ENCODE measurements around the gene RAF1.
"Not testable (repeated sequence)": the region's sequence is repeated elsewhere in the genome, so short reads cannot be mapped to it uniquely, and the experiment has no call there.

Gene RAF1

DNA sequence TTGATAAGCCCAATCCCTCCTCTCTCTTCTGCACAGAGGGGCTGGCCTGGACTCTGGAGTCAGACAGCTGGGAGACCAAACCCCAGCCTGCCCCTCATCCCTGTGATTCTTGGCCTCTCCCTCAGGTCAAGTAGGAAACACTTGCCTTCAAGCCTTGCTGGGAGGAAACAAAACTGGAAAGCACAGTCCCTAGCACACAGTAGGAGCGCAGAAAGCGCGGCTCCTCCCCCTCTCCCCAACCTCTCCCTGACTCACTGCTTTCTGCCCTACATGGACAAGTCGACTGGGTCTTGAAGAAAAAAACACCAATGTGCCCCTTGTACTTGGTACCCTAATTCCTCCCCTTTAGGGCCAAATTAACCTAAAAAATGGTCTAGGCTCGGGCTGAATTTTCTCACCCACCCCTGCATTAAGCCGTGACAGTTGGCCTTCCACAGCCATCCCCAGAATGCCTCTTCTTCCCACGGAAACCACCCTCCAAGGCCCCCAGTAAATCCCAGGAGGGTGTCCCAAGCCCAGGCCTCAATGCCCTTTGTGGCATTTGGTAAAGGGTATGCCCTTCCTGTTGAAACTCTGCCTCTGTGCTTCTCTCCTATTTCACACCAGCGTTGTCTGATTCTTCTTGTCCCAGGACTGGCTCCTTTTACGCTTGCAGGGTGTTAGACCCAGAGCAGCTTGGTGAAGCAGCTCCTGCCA, 11.3 kb upstream of the RAF1 start:
- DNase-seq, result no peak

DNA sequence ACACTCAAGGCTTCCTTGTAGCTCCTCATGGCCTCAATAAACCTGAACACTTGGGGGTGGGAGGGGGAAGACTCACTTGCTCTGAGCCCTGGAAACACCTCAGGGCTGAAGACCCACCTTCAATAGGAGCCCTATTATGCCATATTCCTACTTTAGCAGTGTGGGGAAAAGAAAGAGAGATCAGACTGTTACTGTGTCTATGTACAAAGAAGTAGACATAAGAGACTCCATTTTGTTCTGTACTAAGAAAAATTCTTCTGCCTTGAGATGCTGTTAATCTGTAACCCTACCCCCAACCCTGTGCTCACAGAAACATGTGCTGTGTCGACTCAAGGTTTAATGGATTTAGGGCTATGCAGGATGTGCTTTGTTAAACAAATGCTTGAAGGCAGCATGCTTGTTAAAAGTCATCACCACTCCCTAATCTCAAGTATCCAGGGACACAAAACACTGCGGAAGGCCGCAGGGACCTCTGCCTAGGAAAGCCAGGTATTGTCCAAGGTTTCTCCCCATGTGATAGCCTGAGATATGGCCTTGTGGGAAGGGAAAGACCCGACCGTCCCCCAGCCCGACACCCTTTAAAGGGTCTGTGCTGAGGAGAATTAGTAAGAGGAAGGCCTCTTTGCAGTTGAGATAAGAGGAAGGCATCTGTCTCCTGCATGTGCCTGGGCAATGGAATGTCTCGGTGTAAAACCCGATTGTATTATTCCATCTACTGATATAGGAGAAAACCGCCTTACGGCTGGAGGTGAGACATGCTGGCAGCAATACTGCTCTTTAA, 10.2 kb upstream of the RAF1 start:
- DNase-seq, result not testable (repeated sequence)

DNA sequence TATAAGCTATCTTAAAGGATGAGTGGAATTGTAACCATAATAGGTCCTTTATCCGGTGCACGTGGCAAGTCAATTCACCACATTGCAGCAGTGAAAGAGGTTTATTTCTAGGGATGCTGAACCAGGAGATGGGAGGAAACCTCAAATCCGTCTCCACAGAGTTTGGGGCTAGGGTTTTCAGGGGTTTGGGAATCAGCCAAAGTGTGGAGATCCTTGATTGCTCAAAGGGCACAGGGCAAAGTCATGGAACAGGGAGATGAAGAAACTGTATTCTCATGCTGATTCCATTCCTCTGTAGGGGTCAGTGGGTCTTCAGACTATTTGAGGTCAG, 7.2 kb upstream of the RAF1 start:
- no peak for DNase-seq

DNA sequence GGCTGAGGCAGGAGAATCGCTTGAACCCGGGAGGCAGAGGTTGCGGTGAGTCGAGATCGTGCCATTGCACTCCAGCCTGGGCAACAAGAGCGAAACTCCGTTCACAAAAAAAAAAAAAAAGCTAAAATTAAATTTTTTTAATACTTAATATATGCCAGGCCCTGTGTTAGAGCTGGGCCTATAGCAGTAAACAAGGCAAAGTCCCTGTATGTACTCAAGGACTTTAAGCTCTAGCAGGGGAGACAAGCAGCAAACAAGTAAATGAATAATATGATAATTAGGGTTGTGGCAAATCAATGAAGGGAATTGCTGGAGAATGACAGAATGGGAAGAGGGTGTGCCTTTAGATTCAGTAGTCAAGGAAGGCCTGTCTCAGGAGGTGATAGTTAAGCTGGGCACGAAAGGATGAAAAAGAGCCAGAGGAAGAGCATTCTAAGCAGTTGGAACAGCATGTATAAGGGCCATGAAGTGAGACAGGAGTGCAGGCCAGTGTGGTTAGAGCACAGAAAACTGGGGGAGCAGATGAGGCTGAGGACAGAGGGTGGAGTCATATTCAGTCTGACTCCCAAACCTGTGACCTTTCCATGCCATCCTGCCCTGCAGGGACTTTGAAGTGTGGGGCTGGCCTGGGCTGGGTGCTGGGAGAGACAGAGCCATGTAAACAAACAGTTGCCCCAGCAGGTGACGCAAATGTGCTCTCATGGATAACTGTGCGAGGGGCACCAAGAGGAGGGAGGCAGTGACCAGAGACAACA, 6.6 kb upstream of the RAF1 start:
- no peak for DNase-seq

DNA sequence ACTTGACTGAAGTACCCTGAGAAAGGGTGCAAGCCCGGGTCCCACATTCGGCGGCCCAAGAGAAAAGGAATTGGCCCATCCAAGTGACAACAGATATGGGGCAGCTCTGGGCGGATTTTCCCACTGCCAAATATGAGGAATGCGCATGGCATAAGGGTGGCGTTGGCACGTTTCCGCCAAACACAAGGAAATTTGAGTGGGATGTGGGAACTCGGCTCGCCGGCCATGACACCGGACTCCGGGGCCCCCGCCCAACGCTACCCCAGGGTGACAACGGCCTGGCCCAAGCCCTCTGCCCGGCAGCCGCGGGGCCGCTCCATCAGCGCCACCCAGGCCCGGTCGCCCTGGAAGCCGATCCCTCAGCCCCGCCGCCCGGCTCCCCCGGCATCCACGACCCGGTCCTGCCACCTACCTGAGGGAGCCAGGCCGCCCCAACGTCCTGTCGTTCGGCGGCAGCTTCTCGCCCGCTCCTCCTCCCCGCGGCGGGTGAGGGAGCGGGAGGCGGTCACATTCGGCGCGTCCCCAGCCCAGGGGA, 449 bp downstream of the RAF1 start:
- DNase-seq, result peak in 3 of 5 experiments; percentile 14 to 58 (median 41)

DNA sequence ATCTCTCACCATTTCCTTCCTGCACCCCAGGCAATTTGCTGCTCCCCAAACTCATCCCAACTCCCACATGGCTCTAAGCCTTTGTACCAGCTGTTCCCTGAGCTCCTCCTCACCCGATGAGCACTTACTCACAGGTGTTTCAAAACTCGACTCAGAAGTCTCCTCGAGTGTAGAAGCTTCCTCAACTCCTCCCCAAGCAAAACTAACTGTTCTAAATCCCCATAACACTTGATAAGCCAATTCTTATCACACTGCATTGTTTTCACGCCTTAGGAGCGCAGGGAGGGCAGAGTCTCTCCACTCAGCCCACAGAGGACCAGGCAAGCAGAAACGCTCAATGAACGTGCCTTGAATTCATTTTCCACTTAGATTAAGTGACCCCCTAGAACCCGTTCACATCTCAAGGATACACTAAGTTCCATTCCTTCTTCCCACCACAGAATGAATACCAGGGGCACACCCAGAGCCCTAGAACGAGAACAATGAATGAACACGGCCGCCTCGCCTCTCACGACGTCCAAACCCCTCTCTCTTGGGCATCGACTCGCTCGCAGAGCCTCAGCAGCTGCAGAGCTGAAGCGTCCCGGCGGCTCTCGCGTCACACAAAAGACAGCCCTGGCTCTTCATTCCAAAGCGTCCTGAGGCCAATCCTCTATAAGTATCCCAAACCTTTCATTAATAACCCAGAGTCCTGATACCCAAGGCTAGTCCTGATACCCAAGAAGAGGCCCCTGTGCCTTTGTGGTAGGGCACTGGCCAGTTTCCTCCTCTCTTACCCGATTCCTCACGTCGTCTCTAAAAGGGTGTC, 1.1 kb downstream of the RAF1 start:
- peak in 4 of 5 experiments; percentile 5 to 60 (median 12) for DNase-seq

DNA sequence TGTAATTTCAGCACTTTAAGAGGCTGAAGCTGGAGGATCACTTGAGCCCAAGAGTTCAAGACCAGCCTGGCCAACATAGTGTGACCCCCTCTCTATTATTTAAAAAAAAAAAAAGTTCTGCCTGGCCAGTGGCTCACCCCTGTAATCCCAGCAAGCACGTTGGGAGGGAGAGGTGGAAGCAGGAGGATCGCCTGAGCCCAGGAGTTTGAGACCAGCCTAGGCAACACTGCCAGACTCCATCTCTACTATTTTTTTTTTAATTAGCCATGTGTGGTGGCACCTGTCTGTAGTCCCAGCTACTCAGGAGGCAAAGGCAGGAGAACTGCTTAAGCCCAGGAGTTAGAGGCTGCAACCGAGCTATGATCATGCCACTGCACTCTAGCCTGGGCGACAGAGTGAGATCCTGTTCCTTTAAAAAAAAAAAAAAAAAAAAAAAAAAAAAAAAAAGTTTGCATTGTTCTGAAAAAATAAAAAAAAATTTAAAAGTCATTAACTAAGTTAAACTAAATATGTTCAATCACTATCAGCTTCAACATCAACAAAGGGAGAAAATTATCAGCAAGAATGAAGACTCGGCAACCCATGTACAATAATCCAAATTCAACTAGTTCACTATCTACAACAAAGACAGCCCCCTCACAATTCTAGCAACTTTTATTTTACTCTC, 1.9 kb downstream of the RAF1 start:
- DNase-seq, result no peak

DNA sequence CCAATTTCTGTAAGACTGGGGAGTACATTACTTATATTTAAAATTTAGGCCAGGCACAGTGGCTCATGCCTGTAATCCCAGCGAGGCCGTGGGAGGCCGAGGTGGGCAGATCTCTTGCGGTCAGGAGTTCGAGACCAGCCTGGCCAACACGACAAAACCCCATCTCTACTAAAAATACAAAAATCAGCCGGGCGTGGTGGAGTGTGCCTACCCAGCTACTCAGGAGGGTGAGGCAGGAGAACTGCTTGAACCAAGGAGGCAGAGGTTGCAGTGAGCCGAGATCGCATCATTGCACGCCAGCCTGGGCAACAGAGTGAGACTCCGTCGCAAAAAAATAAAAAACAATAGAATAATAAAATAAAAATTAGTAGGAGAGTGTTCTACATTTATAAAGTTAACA, 2.5 kb downstream of the RAF1 start:
- DNase-seq, result not testable (repeated sequence)

DNA sequence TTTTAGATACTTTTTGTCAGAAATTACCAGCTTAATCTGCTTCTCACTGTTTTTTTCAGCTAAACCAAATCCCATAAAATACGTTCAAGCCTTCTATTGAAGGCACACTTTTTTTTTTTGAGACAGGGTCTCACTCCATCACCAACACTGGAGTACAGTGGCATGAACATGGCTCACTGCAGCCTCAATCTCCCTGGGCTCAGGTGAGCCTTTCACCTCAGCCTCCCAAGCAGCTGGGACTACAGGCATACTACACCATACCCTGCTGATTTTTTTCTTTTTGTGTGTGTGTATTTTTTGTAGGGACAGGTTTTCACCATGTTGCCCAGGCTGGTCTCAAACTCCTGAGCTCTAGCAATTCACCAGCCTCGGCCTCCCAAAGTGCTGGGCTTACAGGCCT, 3.7 kb downstream of the RAF1 start:
- DNase-seq, result no peak

DNA sequence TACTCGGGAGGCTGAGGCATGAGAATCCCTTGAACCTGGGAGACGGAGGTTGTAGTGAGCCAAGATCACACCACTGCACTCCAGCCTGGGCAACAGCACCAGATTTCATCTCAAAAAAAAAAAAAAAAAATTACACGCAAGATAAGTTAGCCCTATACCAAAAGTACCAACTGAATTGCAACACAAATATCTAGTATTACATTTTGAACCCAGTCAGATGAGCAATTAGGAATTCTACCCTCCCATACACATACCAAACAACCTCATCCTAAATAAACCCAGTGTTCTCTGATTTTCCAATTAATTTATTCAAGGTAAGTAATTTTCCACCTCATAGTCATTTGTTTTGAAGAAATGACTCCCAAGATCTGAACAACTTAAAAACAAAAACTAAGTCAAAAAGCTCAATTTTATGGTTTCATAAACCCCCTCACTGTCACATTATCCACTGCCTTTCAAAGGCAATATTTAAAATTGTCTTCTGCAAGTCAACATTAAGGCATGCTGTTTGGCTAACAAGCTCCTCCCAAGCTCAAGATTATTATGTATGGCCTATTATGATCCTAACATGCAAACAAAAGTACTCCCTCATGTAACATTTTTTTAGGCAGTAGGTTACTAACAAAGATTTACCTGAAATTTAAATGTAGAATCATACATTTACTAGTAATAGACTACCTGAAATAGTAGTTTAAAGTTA, 4.5 kb downstream of the RAF1 start:
- DNase-seq, result no peak

DNA sequence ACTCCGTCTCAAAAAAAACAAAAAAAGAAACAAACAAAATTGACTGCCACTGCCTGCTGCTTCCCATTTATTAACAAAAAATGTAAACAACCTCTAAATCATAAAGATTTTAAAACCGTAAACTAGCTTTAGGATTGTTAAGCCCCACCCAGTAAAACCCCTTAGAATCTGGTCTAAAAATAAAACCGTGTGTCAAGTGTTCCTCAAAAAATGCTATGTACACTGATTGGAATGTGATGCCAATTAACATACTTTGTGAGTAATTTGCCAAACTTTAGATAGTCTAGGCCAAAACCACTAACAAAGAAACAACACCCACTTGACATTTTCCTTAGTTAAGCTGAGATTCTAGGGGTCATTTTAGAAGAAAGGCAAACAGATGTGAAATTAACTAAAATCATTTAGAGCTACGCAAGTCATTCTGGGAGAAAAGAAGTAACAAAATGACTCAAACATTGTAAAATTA, 5.3 kb downstream of the RAF1 start:
- DNase-seq, result peak in 1 of 5 experiments; percentile 26

DNA sequence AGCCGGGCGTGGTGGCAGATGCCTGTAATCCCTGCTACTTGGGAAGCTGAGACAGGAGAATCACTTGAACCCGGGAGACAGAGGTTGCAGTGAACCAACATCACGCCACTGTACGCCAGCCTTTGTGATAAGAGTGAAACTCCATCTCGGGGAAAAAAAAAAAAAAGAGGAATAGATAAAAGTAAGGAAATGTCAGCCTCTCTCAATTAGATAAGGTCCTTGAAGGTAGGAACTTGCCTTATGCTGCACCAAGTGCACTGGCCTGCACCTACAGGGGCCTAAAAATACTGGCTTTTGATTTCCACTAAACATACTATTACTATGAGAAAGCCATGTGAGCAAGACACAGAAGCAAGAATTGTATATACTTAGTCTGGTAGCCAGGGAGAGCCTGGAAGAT, 7.1 kb downstream of the RAF1 start:
- DNase-seq, result no peak

DNA sequence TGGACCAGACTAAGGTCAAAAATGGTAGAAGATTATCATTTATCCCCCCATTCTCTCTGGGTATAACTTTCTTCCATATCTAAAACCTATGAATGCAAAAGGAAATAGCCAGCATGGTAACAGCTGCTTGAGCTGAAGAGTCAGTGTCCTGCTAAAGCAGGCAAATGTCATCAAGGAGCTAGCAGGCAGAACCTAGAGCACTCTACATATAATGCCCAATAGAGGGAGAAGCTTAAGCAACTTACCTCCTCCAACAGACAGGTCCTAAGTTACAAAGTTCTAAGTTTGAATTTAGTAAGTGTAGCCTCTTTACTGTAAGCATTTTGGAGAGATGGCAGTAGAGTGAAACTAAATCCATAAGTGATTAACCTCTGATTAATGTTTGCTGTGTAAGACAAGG, 7.7 kb downstream of the RAF1 start:
- no peak for DNase-seq

DNA sequence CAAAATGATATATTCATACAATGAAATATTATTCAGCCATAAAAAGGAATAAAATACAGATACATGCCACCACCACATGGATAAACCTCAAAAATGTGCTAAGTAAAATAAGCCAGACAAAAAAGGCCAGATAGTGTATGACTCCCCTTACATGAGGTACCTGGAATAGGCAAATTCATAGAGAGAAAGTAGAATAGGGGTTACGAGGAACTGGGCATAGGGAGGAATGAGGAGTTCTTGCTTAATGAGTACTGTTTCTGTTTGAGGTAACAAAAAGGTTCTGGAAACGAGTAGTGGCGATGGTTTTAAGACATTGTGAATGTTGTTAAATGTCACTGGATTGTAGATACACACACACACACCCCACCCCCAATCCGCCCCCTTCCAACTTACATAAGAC, 8.2 kb downstream of the RAF1 start:
- no peak for DNase-seq

DNA sequence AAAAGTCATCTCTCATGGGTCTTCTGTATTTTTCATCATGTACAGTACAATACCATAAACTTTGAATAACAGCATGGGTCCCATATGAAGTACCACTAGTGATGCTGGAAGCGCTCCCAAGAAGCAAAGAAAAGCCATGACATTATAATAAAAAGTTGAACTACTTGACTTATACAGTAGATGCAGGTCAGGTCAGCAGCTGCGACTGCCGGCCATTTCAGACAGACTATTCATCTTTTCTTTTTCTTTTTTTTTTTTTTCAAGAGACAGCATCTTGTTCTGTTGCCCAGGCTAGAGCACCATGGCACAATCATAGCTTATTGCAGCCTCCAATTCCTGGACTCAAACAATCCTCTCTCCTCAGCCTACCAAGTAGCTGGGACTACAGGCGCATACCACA, 10.2 kb downstream of the RAF1 start:
- no peak for DNase-seq

DNA sequence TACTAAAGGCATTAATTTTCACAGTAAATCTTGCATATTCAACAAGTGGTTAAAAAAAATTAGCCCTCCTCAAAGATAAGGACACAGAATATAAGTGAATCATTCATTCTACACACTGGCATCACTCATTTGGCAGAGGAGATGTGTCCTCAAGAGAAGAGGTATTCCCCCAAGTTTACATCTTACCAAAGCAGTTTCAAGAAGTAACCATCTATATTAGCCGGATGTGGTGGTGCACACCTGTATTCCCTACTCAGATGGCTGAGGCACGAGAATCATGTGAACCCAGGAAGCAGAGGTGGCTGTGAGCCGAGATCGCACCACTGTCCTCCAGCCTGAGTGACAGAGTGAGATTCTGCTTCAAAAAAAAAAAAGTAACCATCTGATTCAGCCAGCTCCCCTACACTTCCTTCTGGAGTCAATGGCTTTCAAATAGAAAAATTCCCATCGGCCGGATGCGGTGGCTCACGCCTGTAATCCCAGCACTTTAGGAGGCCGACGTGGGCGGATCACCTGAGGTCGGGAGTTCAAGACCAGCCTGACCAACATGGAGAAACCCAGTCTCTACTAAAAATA, 15.4 kb downstream of the RAF1 start:
- peak in 1 of 5 experiments; percentile 41 for DNase-seq

DNA sequence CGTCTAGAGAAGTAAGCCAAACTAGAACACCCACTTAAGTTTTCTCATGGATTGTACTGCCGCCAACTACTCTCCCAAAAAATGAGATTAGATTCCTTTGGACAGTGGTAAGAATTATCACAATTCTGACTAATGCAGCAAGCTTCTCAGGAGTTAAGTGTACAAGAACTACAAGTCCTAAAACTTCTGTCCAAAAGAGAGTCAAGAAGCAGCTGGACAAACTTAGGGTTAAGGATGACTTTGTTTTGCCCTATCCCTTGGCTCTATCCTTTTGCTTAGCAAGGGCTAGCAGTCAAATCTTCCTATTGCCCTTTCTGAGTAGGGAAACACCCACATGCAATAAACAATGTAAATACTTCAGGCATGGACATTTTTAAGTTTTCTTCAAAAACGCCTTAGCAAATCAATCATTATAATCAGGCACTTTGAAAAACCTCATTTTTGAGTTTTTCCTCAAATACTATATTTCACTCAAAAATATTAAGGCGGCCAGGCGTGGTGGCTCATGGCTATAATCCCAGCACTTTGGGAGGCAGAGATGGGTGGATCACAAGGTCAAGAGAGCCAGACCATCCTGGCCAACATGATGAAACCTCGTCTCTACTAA, 19.5 kb downstream of the RAF1 start:
- DNase-seq, result no peak

DNA sequence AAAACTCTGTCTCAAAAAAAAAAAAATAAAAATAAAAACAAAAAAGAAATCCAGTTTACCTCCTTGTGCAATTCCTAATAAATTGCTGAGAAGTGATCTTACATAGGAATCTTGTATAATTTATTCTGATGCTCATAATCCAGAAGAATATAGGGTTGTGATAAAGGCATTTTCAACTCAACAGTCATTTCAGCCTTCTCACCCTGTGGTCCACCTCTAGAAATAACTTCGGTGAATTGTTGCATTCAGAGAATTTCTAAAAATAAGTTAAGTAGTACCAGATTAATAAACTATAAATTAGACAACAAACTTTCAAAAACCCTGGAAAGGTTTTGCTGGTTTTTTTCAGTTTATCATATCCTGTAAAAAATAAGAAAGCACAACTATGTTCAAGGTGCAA, 20.2 kb downstream of the RAF1 start:
- DNase-seq, result no peak

DNA sequence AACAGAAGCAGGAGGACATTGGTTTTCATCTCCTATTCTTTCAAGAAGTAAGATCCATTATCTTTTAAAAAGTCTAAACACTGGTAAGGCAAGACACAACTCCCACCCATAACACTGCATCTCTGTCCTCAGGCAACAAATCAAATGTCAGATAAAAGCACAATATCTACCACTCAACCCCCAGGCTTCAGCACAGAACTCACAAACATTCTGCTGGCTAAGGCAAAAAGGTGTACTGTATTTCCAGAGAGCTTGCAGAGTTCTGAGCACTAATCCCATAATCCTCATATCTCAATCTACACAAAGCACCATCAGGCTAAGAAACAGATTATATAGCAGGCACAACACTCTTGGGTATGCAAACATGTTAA, 20.9 kb downstream of the RAF1 start:
- DNase-seq, result no peak

DNA sequence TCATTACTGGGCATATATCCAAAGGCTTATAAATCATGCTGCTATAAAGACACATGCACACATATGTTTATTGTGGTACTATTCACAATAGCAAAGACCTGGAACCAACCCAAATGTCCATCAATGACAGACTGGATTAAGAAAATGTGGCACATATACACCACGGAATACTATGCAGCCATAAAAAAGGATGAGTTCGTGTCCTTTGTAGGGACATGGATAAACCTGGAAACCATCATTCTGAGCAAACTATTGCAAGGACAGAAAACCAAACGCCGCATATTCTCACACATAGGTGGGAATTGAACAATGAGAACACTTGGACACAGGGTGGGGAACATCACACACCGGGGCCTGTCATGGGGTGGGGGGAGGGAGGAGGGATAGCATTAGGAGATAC, 23.1 kb downstream of the RAF1 start:
- not testable (repeated sequence) for DNase-seq

DNA sequence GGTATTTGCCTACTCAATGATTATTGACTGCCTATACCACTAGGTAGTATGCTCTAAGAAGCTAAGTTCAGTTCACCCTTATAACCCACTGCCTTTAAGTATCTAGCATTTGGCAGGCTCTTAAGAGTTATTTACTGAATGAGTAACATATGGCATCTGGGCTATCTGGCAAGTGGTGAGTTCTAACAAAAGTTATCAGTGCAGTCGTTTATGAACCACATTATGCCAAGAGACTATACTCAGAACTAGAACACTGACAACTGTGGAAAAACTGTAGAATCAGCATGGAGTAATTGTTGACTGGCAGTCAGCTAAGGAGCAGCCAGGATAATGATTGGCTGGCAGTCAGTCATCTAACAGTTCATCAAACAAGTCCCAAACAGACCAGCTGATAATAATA, 25.8 kb downstream of the RAF1 start:
- no peak for DNase-seq

Measured in T-helper 2 cell (primary cell).